ENCODE data around the gene AKNA. TPM values are rescaled to one million over a fixed set of nuclear protein-coding genes. Genes with fewer than 3 reads are reported as not detected.
A peak's percentile ranks its signal among the peaks of the same experiment; 100 is the strongest.

AKNA gene
- total and polyA plus RNA-seq, 2 donors from 2014 or later: 6.1 to 52.1 TPM

- FAIRE-seq: no peak
- Histone ChIP-seq H3K9ac (ENCODE audit: low read length in 3 of 3) (no peak overlapping the region), H3K4me1 (ENCODE audit: control insufficient read depth in 2 of 3, insufficient read depth in 2 of 3, low read depth in 1 of 3, low read length in 3 of 3) (peaks cover 0 to 6% (median 0%) of the 10 kb centered on the region in 3 donors), H3K4me3 (ENCODE audit: low read length in 3 of 3) (no peak overlapping the region), H3K27ac (ENCODE audit: low read depth in 2 of 2, low read length in 2 of 2) (no peak overlapping the region), H3K27me3 (ENCODE audit: control insufficient read depth, insufficient read depth, low read length) (no peaks in the 10 kb centered on the region), H3K36me3 (ENCODE audit: control insufficient read depth in 2 of 3, insufficient read depth in 3 of 3, low read length in 3 of 3) (peaks cover 0 to 13% (median 4%) of the 10 kb centered on the region in 3 donors), H3K9me3 (ENCODE audit: control insufficient read depth in 2 of 3, insufficient read depth in 1 of 3, low read length in 3 of 3) (no peaks in the 10 kb centered on the region)
- no peak for TF ChIP-seq CTCF (IDR thresholded peaks at IDR 0.05; ENCODE audit: borderline replicate concordance, extremely low read depth, insufficient read depth)
- intact Hi-C loops (cut with DNase I): no loop called here
- DNase-seq: peak in 2 of 5 donors; percentile 16 to 37
These were observed 85.8 kb downstream of the AKNA start for GRCh38 chr9:114301798-114302565.

- FAIRE-seq (no peak), DNase-seq (peak in 2 of 5 donors; percentile 35)
- TF ChIP-seq CTCF (IDR thresholded peaks at IDR 0.05; ENCODE audit: borderline replicate concordance, extremely low read depth, insufficient read depth): no peak
- H3K9me3 ChIP-seq (ENCODE audit: control insufficient read depth in 2 of 3, insufficient read depth in 1 of 3, low read length in 3 of 3): no peaks in the 10 kb centered on the region
- no peaks in the 10 kb centered on the region for H3K27me3 ChIP-seq (ENCODE audit: control insufficient read depth, insufficient read depth, low read length)
- no peak overlapping the region for H3K4me3 ChIP-seq (ENCODE audit: low read length in 3 of 3)
- no peak overlapping the region for H3K27ac ChIP-seq (ENCODE audit: low read depth in 2 of 2, low read length in 2 of 2)
- H3K4me1 ChIP-seq (ENCODE audit: control insufficient read depth in 2 of 3, insufficient read depth in 2 of 3, low read depth in 1 of 3, low read length in 3 of 3): peaks cover 0 to 6% (median 0%) of the 10 kb centered on the region in 3 donors
- peaks cover 0 to 19% (median 4%) of the 10 kb centered on the region in 3 donors for H3K36me3 ChIP-seq (ENCODE audit: control insufficient read depth in 2 of 3, insufficient read depth in 3 of 3, low read length in 3 of 3)
- intact Hi-C loops (cut with DNase I): no loop called here
- H3K9ac ChIP-seq (ENCODE audit: low read length in 3 of 3): no peak overlapping the region
These were observed 86.7 kb downstream of the AKNA start for GRCh38 chr9:114300846-114301797.

- no peak for FAIRE-seq
- H3K4me3 ChIP-seq (ENCODE audit: low read length in 3 of 3): no peak overlapping the region
- H3K27me3 ChIP-seq (ENCODE audit: control insufficient read depth, insufficient read depth, low read length): no peaks in the 10 kb centered on the region
- H3K4me1 ChIP-seq (ENCODE audit: control insufficient read depth in 2 of 3, insufficient read depth in 2 of 3, low read depth in 1 of 3, low read length in 3 of 3): peaks cover 0 to 2% (median 0%) of the 10 kb centered on the region in 3 donors
- H3K36me3 ChIP-seq (ENCODE audit: control insufficient read depth in 2 of 3, insufficient read depth in 3 of 3, low read length in 3 of 3): peaks cover 0 to 22% (median 4%) of the 10 kb centered on the region in 3 donors
- intact Hi-C loops (cut with DNase I): no loop called here
- H3K9me3 ChIP-seq (ENCODE audit: control insufficient read depth in 2 of 3, insufficient read depth in 1 of 3, low read length in 3 of 3): no peaks in the 10 kb centered on the region
- TF ChIP-seq CTCF (IDR thresholded peaks at IDR 0.05; ENCODE audit: borderline replicate concordance, extremely low read depth, insufficient read depth): no peak
- no peak overlapping the region for H3K27ac ChIP-seq (ENCODE audit: low read depth in 2 of 2, low read length in 2 of 2)
- H3K9ac ChIP-seq (ENCODE audit: low read length in 3 of 3): no peak overlapping the region
- DNase-seq: peak in 3 of 5 donors; percentile 8 to 35 (median 8)
These were observed 87.5 kb downstream of the AKNA start for GRCh38 chr9:114300153-114300845.

Data from kidney (tissue), 14 donors.